Renal cortical epithelial cell (primary cell): ENCODE data around the gene VPS13D. TPM values are rescaled to one million over a fixed set of nuclear protein-coding genes. Genes with fewer than 3 reads are reported as not detected.
"Not testable (repeated sequence)": the region's sequence is repeated elsewhere in the genome, so short reads cannot be mapped to it uniquely, and the experiment has no call there.

Source experiments
- DNase-seq: peaks from one replicate; pipeline ENCODE4 v3.0.0-alpha.2; 2011; ENCODE audit warnings: low read depth
- total RNA-seq: library from RNA; depleted of rRNA; stranded (reverse); fragments of >200 nt; gene quantifications from 2 replicates; pipeline ENCODE4 v1.2.3, GENCODE V29; 2014

The VPS13D gene
- total RNA-seq, 1 donor from 2014 or later: 74.1 TPM

DNA sequence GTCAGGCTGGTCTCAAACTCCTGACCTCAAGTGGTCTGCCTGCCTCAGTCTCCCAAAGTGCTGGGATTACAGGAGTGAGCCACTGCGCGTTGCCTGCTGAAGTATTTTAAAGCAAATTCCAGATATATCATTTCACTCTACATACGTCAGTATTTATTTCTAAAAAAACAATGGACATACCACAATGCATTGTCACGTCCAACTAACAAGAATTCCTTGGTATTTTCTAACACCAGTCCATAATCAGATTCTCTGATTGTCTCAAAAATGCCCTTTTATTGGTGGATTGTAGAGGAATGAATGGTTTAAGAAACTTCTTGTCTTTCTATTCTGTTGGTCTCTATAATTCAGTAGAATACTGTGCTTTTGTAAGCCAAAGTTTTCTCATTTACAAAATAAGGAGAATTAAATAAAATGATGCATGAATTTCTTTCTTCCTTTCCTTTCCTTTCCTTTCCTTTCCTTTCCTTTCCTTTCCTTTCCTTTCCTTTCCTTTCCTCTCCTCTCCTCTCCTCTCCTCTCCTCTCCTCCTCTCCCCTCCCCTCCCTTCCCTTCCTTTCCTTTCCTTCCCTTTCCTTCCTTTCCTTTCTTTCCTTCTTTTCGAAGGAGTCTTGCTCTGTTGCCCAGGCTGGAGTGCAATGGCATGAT, 55.8 kb downstream of the VPS13D start:
- DNase-seq: no peak

DNA sequence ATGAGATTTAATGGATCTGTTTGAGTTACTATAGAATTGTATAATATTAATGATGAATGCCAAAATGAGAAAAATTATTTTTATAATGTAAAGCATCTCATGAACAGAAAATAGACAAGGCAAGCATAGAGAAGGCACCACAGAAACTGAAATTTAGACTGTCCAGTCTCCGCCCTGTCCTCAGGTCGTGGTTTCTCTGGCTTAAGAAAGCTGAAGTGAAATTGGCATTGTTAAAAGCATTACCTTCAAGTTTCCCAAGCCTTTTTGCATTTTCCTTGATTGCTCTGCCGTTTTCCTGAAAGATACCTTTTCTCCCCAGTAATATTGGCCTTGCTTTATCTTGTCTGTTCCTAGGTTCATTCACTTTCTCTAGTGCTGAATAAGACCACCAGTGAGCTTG, 58.0 kb downstream of the VPS13D start:
- DNase-seq: no peak

DNA sequence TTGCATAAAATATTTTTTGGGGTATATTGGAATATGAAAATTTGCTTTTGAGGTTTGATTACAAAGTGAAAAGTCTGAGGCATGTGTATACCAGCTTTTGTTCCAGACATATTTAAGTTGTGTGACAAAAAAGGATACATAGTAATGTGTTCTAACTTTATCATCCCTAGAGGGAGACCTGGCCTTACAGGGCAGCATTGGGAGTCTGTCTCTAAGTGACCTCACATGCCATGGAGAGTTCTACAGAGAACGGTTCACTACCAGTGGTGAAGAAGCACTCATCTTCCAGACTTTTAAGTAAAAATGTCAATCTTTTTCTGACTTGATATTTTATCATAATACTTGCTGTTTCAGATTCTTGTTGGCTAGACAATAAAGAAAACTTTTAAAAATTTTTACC, 61.0 kb downstream of the VPS13D start:
- DNase-seq: no peak

DNA sequence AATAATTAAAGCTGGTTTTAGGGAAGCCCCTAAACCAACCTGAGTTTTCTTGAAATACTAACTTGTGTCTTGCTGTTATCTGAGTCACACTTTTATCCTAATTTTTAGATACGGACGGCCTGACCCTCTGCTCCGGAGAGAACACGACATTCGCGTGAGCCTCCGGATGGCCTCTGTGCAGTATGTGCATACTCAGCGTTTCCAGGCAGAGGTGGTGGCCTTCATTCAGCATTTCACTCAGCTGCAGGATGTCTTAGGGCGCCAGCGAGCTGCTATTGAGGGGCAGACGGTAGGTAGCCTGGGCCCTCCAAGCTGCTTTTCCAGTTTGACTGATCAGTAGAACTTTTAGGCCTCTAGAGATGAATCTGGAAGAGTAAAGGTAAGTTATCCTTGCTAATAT, 63.6 kb downstream of the VPS13D start:
- DNase-seq: no peak

DNA sequence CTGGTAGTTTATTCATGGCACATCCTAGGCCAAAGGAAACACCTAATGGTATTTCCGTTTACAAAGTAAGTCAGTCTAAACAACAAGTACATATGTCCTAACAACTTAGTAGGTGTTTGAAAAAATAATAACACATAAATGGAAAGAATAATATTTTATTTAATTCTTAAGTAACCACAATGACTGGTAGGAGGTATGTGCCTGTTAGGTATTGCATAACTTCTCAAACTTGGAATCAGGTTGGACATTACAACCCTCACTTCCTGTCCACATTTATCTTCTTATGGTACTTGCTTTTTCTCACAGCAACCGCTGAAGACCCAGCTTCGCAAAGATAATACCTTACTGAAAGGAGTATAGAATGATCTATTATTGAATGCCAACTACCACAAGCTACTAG, 64.2 kb downstream of the VPS13D start:
- DNase-seq: peak; percentile 28

DNA sequence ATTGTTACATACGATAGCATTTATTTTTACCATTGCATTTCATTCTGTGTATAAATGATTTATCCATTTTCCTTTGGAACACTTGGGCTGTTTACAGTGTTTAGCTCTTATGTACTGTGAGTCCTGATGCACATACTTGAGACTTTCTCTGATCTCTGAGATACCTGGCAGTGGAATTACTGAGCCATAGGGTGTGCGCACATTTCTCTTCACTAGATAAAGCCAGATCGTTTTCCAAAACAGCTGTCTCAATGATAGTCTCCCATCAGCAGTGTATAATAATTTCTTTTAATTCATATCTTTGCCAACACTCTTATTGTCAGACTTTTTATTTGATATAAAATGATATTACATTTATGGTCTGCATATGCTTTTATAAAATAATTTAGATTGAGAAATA, 66.2 kb downstream of the VPS13D start:
- DNase-seq: no peak

DNA sequence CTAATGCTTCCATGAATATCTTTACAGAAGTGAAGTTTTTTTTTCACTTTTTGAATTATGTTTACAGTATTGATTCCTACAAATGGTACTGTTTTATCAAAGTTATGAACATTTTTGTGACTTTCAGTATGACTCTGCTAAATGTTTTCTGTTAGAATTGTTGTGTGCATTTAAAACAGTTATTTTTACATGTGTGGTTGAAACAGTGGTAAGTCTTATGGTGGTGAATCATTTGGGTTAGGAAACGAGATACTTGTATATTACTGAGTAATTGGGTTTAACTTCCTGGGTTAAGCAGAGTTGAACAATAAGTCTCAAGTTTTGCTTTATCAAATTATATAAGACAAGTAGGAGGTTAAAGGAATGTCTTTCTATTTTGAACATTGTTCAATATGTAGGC, 66.8 kb downstream of the VPS13D start:
- peak; percentile 85 for DNase-seq

DNA sequence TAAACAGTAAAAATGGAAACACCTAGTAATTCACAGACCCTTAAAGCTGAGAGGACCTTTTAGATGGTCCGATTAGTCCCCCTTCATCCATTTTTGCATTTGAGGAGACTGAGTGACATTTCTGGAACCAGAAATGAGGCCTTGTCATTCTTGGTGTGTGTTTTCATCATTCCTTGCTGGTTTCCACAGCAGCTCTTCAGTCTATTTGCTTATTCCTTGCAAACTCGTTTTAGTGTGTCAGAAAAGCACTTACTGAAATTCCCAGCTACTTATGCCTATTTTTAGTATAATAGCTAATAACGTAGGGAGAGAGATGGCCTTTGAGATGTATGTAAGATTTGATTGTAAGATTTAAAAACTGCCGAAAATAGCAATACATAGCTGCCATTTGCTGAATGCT, 70.9 kb downstream of the VPS13D start:
- no peak for DNase-seq

DNA sequence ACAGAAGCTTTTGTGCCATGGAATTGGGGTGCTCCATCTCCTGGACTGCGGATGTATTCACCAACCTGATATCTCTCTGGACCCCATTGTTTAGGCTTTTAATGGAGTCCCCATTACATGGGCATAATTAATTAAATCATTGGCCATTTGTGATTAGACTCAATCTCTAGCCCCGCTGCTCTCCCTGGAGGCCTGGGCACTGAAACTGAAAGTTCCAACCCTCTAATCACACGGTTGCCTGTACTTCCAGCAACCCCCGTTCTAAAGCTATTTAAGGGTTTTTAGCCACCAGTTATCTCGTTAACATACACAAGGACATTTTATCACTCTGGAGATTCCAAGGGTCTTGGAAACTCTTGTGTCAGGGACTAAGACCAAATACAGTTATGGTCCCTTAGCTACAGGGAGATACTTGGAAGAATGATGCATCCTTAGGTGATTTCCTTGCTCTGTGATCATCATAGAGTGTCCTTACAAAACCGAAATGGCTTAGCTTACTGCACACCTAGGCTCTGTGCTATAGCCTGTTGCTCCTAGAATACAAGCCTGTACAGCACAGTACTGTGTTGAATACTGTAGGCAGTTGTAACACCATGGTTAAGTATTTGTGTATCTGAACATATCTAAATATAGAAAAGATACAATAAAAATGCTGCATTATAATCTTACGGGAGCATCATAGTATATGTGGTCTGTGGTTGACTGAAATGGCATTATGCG, 71.8 kb downstream of the VPS13D start:
- DNase-seq: no peak

DNA sequence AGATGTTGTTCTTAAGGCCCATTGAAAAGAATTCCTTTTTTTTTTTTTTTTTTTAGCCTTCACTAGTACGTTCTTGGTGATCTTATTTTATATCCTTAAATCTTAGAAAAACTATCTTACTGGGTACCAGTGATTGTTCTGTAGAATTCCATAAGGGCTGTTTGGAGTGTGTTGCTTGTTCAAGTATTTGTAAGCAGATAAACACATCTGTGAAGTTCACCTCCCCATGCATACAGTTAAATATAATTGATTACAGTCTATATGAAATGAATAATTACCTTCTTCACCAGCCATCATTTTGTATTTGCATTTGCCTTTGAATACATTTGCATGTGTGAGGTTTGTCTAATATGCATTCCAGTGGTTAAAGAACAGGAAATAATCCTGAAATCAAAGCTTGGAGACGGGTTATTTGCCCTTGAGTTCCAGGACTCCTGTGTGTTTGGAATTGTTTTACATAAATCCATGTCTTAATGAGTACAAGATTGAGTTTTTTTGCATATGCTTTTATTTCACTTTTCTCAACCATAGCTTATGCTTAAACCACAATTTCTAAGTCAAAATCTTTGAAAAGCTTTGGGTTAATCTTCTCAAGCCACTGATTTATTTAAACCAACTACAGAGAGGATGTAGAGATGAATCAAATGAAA, 73.1 kb downstream of the VPS13D start:
- DNase-seq: no peak

DNA sequence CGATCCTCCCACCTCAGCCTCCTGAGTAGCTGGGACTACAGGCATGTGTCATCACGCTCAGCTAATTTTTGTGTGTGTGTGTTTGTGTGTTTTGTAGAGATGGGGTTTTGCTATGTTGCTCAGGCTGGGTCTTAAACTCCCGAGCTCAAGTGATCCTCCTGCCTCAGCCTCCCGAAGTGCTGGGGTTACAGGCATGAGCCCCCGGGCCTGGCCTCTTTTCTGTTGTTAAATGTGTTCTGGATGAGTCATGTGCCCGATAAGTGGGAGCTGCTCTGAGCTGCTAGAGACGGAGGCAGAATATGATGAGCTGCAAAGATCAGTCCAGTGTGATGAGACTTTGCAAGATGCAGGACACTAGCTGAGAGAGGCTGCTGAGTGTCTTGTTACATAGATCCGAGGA, 75.5 kb downstream of the VPS13D start:
- DNase-seq: no peak

DNA sequence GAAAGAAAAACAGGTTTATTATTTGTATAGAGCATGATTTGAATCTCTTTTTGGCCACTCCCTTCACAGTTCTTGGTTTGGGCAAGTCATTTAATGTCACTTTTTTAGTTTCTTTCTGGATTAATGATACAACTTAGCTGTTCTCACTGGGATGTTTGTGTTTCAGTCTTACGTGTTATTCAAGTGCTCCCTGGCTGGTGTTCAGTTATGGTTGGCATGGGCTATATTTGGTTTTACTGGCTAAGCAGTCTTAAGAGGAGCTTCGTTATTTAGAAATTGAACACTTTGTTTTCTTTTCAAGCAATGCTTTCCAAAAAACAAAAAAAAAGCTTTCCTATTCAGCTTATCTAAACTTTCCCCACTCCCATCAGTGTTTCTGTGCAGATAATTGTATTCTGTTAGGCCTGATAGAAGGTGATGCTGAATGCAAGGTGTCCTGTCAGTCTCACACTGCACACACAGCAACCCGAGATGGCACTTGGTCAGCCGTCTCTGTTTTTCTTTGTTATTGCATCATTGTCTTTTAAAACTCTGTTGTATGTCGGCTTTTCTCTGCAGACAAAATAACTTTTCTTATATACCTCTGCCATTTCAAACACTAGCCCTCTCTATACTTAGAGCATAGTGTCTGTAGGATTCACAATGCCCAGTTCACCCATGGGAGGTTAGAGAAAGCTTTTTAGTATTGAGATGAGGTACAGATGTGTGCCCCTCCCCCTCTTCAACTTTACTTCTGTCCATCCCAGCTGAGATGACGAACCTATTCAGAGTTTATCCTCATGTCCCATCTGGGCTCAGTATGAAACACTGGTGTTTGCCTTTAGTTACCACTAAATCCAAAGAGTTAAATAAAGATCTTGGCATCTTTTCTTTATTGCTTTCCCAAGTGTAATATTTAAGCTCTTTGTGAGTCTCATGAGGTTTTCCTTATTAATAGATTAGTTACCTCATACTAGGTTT, 80.2 kb downstream of the VPS13D start:
- no peak for DNase-seq

DNA sequence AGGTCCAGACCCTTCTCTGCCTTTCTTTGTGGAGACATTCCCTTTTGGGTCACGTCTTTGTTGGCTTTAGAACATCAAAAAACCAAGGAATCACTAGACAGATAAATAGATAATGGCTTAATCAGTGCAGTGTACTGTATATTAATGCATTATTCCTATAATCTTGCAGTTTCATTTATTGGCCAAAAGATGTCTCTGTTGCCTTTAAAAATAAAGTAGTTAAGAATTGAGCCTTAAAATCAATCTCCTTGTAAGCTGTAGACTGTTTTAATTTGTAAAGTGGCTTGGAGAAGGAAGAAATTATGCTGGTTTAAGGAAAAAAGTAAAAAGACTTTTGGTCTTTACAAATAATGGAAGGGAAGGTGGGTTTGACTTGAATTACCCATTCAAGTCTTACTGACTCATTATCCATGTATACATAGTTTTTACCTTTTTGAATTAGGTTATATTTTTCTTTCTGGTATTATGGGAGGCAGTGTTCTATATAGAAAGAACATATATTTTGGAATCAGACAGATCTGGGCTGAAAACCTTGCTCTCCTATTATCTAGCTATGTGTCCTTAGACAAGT, 84.6 kb downstream of the VPS13D start:
- DNase-seq: peak; percentile 38

DNA sequence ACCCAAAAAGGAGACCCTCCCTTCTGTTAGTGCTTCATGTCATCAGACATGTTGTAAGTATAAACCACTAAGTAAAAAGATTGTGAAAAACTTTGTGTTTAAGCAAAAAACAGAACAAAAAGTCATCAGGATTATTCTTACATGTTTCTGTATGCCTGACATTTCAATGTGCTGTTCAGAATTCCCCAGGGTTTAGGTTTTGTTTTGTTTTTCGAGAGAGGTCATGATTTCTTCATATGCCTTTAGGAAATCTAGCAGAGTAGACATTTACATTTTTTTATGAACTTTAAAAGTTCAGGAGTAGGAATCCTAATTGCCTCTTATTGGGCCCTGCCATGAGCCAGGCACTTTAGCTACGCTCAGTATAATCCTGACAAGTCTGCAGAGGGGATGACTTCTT, 85.3 kb downstream of the VPS13D start:
- DNase-seq: no peak

DNA sequence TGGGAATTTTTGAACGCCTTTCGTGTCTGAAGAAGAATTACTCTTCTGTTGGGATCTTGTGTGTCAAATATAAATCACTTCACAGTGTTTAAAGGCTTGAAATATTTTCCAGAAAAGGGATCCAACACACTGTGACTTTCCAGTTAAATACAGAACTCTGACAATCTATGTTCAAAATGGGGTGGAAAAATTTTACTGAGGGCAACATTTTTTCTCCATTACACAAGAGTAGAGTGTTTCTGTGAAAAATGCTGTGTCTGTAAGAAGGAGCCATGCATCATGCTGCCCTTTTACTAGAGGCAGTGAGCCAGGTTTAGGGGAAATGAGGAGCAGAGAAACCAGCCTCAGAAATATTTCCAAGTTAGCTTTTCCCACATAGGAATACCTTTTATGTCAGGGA, 86.5 kb downstream of the VPS13D start:
- no peak for DNase-seq

DNA sequence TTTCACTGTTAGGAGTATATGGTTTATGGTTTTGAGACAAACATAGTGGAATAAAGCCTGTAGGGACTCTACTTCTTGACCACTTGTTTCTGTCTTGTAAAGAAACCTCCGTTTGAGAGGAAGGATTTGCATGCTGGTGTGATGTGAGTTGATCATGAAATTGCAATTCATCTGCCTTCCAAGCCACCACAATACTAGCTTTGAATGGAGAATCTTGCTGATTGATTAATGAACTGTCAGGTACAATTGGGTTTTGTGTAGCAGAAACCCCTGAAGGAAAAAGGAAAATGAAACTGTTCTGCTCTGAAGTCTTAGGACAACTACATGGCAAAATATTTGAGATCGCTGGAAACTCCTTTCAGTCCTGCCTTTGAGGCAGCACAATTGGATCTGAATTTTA, 90.7 kb downstream of the VPS13D start:
- no peak for DNase-seq

DNA sequence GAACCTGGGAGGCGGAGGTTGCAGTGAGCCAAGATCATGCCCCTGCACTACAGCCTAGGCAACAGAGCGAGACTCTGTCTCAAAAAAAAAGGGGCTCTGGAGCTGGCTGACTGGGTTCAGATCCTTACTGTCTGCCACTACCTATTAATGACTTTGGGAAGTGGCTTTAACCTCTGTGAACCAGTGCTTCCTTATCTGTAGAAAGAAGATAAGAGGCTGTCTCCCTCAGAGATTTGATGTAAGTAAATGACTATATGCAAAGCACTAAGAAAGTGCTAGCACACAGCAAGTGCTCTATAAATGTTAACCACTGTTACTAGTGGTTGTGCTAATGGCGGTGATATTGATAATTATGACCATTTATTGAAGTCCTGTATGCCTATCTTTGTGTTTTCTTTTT, 94.6 kb downstream of the VPS13D start:
- DNase-seq: no peak

DNA sequence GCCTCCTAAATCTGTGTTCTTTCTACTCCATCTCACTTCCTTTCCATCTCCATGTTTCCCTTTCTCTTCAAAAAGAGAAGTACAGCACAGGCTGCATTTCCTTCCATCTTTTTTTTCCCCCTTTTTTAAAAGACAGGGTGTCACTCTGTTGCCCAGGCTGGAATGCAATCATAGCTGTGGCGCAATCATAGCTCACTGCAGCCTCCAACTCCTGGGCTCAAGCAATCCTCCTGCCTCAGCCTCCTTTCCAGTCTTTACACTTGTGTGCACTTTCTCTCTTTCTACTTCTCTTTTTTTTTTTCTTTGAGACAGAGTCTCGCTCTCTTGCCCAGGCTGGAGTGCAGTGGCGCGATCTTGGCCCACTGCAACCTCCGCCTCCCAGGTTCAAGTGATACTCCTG, 95.1 kb downstream of the VPS13D start:
- DNase-seq: not testable (repeated sequence)

DNA sequence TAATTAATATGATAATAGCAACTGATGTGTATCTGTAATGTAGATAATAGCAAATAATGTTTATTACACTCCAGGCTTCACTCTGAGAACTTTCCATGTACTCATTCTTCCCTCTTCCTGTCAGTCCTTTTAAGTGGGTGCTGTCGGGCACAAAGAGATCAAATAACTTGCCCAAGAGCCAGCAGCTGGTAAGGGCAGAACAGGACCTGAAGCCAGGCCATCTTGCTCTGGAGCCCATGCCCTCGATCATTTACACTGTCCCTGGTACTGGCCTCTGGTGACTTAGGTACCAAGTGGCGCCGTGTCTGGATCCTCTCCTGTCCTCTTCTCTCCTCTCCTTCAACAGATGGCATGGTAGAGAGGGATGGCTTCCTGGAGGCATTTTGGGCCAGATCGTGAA, 97.2 kb downstream of the VPS13D start:
- no peak for DNase-seq

DNA sequence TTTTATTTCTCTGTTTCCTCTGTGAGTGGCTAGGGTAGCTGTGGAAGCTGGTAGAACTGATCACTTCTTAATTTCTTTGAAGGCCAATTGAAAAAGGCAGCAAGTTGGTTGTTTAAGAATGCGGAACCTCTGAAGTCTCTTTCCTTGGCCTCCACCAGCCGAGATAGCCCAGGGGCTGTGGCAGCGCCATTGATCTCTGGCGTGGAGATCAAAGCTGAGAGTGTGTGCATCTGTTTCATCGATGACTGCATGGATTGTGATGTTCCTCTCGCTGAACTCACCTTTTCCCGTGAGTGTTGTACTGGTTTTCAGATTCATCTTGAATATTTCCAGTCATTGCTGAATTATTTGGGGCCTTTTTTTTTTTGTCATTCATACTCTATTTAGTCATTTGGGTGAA, 97.7 kb downstream of the VPS13D start:
- DNase-seq: no peak

DNA sequence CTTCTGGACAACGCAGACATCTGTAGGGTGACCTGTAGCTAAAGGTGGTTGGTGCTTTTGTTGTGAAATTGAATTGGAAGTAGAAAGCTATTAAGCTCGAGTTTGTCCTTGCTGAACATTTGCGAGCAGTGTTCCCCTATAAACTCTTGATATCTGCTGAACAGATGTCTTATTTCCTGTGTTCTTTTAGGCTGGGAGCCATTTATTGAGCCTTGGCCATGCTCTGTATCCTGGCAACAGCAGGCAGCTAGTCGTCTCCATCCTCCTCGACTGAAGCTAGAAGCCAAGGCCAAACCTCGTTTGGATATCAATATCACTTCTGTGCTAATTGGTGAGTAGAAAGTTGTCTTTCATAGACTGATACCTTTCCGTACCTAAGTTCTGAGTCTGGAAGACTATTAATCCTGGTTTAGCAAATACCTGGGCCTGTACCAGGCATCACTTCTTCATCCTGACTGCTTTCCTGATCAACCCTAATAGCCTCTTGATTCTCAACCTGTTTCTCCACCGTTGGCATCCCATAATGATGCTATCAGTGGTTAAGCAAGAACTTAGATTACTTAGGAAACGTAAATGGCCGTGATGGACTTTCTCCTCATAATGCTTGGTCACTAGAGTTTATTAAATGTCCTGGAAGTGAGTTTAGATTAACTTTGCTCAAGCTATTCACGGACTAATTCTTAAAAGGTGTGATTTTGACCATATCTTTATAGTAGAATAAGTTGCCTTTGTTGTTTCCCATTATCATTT, 103.4 kb downstream of the VPS13D start:
- DNase-seq: no peak
